Measurements from ENCODE around the gene CFAP210. TPM values are rescaled to one million over a fixed set of nuclear protein-coding genes. Genes with fewer than 3 reads are reported as not detected.

Gene CFAP210
- total RNA-seq, 1 experiment from 2014 or later = 0.20 TPM

DNA sequence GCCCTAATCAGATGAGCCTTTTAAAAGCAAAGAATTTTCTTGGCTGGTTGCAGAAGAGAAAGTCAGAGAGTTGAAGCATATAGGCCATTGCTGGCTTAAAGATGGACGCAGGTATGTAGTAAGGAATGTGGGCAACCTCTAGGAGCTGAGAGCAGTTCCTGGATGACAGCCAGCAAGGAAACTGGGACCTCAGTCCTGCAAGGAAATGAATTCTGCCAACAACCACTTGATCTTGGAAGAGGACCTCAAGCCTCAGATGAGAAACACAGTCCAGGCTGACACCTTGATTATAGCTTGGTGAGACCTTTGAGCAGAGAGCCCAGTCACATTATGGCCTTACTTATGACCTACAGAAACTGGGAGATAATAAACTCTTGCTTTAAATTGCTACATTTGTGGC lies 15.8 kb upstream of the CFAP210 start:
- Mint-ChIP-seq H3K4me3 (no peak overlapping the region), H3K27ac (no peak overlapping the region), H3K27me3 (ENCODE audit: low read depth) (no peaks in the 10 kb centered on the region), H3K9me3 (no peaks in the 10 kb centered on the region), H3K36me3 (no peaks in the 10 kb centered on the region), H3K4me1 (peaks cover 15% of the 10 kb centered on the region)
- CTCF ChIA-PET = interaction anchor here (0.9 kb wide), 1 partner anchor 9 kb away, joined by 6 read pairs; no protein-coding TSS in a partner anchor
- DNase-seq (ENCODE audit: low spot score) (no peak), ATAC-seq (no peak)
- POLR2A ChIA-PET = no interaction called here
- TF ChIP-seq RORB (CRISPR knock-in tag; IDR thresholded peaks at IDR 0.05) = no peak
- no peak for TF ChIP-seq ZNF317 (CRISPR knock-in tag; IDR thresholded peaks at IDR 0.05; ENCODE audit: borderline replicate concordance, low read depth)
- no peak for TF ChIP-seq SMAD4 (CRISPR knock-in tag; IDR thresholded peaks at IDR 0.05)
- no peak for TF ChIP-seq KAT7 (CRISPR knock-in tag; IDR thresholded peaks at IDR 0.05; ENCODE audit: borderline replicate concordance)
- no peak for TF ChIP-seq FOXP1 (CRISPR knock-in tag; IDR thresholded peaks at IDR 0.05; ENCODE audit: borderline replicate concordance)
- TF ChIP-seq ZNF671 (CRISPR knock-in tag; IDR thresholded peaks at IDR 0.05) = no peak
- TF ChIP-seq NFATC4 (CRISPR knock-in tag; IDR thresholded peaks at IDR 0.05) = no peak
- no peak for TF ChIP-seq TEAD1 (CRISPR knock-in tag; IDR thresholded peaks at IDR 0.05)
- no peak for TF ChIP-seq ZNF416 (CRISPR knock-in tag; IDR thresholded peaks at IDR 0.05)
- TF ChIP-seq, protein P1, sequence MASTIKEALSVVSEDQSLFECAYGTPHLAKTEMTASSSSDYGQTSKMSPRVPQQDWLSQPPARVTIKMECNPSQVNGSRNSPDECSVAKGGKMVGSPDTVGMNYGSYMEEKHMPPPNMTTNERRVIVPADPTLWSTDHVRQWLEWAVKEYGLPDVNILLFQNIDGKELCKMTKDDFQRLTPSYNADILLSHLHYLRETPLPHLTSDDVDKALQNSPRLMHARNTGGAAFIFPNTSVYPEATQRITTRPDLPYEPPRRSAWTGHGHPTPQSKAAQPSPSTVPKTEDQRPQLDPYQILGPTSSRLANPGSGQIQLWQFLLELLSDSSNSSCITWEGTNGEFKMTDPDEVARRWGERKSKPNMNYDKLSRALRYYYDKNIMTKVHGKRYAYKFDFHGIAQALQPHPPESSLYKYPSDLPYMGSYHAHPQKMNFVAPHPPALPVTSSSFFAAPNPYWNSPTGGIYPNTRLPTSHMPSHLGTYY (CRISPR knock-in tag; IDR thresholded peaks at IDR 0.05) = no peak
- TF ChIP-seq, protein P2, sequence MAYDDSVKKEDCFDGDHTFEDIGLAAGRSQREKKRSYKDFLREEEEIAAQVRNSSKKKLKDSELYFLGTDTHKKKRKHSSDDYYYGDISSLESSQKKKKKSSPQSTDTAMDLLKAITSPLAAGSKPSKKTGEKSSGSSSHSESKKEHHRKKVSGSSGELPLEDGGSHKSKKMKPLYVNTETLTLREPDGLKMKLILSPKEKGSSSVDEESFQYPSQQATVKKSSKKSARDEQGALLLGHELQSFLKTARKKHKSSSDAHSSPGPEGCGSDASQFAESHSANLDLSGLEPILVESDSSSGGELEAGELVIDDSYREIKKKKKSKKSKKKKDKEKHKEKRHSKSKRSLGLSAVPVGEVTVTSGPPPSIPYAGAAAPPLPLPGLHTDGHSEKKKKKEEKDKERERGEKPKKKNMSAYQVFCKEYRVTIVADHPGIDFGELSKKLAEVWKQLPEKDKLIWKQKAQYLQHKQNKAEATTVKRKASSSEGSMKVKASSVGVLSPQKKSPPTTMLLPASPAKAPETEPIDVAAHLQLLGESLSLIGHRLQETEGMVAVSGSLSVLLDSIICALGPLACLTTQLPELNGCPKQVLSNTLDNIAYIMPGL (CRISPR knock-in tag; IDR thresholded peaks at IDR 0.05) = no peak
- TF ChIP-seq, protein P3, sequence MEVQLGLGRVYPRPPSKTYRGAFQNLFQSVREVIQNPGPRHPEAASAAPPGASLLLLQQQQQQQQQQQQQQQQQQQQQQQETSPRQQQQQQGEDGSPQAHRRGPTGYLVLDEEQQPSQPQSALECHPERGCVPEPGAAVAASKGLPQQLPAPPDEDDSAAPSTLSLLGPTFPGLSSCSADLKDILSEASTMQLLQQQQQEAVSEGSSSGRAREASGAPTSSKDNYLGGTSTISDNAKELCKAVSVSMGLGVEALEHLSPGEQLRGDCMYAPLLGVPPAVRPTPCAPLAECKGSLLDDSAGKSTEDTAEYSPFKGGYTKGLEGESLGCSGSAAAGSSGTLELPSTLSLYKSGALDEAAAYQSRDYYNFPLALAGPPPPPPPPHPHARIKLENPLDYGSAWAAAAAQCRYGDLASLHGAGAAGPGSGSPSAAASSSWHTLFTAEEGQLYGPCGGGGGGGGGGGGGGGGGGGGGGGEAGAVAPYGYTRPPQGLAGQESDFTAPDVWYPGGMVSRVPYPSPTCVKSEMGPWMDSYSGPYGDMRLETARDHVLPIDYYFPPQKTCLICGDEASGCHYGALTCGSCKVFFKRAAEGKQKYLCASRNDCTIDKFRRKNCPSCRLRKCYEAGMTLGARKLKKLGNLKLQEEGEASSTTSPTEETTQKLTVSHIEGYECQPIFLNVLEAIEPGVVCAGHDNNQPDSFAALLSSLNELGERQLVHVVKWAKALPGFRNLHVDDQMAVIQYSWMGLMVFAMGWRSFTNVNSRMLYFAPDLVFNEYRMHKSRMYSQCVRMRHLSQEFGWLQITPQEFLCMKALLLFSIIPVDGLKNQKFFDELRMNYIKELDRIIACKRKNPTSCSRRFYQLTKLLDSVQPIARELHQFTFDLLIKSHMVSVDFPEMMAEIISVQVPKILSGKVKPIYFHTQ (CRISPR knock-in tag; IDR thresholded peaks at IDR 0.05) = no peak
- TF ChIP-seq, protein P4, sequence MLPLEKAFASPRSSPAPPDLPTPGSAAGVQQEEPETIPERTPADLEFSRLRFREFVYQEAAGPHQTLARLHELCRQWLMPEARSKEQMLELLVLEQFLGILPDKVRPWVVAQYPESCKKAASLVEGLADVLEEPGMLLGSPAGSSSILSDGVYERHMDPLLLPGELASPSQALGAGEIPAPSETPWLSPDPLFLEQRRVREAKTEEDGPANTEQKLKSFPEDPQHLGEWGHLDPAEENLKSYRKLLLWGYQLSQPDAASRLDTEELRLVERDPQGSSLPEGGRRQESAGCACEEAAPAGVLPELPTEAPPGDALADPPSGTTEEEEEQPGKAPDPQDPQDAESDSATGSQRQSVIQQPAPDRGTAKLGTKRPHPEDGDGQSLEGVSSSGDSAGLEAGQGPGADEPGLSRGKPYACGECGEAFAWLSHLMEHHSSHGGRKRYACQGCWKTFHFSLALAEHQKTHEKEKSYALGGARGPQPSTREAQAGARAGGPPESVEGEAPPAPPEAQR (CRISPR knock-in tag; IDR thresholded peaks at IDR 0.05) = no peak
- TF ChIP-seq, protein P5, sequence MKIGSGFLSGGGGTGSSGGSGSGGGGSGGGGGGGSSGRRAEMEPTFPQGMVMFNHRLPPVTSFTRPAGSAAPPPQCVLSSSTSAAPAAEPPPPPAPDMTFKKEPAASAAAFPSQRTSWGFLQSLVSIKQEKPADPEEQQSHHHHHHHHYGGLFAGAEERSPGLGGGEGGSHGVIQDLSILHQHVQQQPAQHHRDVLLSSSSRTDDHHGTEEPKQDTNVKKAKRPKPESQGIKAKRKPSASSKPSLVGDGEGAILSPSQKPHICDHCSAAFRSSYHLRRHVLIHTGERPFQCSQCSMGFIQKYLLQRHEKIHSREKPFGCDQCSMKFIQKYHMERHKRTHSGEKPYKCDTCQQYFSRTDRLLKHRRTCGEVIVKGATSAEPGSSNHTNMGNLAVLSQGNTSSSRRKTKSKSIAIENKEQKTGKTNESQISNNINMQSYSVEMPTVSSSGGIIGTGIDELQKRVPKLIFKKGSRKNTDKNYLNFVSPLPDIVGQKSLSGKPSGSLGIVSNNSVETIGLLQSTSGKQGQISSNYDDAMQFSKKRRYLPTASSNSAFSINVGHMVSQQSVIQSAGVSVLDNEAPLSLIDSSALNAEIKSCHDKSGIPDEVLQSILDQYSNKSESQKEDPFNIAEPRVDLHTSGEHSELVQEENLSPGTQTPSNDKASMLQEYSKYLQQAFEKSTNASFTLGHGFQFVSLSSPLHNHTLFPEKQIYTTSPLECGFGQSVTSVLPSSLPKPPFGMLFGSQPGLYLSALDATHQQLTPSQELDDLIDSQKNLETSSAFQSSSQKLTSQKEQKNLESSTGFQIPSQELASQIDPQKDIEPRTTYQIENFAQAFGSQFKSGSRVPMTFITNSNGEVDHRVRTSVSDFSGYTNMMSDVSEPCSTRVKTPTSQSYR (CRISPR knock-in tag; IDR thresholded peaks at IDR 0.05) = no peak
- no peak for TF ChIP-seq ZNF219 (CRISPR knock-in tag; IDR thresholded peaks at IDR 0.05; ENCODE audit: borderline replicate concordance)

DNA sequence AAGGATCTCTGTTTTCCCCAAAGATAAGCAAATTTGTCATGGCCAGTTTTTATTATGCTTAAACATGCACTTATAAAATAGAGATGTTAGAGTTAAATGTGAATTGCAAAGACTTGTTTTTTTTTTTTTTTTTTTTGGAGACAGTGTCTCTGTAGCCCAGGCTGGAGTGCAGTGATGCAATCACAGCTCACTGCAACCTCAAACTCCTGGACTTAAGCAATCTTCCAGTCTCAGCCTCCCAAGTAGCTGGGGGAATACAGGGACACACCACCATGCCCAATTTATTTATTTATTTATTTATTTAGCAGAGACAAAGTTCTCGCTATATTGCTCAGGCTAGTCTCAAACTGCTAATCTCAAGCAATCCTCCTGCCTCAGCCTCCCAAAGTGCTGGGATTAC lies 15.1 kb upstream of the CFAP210 start:
- Mint-ChIP-seq H3K27ac (no peak overlapping the region), H3K36me3 (no peaks in the 10 kb centered on the region), H3K4me1 (peaks cover 15% of the 10 kb centered on the region), H3K9me3 (no peaks in the 10 kb centered on the region), H3K4me3 (no peak overlapping the region), H3K27me3 (ENCODE audit: low read depth) (no peaks in the 10 kb centered on the region)
- CTCF ChIA-PET = interaction anchor here (0.9 kb wide), 1 partner anchor 10 kb away, joined by 6 read pairs; no protein-coding TSS in a partner anchor
- DNase-seq (ENCODE audit: low spot score) (no peak), ATAC-seq (no peak)
- POLR2A ChIA-PET = no interaction called here
- no peak for TF ChIP-seq ATF1 (CRISPR knock-in tag; IDR thresholded peaks at IDR 0.05)
- TF ChIP-seq ZNF317 (CRISPR knock-in tag; IDR thresholded peaks at IDR 0.05; ENCODE audit: borderline replicate concordance, low read depth) = no peak
- no peak for TF ChIP-seq FOXJ3 (CRISPR knock-in tag; IDR thresholded peaks at IDR 0.05; ENCODE audit: borderline replicate concordance)
- TF ChIP-seq, protein P6, sequence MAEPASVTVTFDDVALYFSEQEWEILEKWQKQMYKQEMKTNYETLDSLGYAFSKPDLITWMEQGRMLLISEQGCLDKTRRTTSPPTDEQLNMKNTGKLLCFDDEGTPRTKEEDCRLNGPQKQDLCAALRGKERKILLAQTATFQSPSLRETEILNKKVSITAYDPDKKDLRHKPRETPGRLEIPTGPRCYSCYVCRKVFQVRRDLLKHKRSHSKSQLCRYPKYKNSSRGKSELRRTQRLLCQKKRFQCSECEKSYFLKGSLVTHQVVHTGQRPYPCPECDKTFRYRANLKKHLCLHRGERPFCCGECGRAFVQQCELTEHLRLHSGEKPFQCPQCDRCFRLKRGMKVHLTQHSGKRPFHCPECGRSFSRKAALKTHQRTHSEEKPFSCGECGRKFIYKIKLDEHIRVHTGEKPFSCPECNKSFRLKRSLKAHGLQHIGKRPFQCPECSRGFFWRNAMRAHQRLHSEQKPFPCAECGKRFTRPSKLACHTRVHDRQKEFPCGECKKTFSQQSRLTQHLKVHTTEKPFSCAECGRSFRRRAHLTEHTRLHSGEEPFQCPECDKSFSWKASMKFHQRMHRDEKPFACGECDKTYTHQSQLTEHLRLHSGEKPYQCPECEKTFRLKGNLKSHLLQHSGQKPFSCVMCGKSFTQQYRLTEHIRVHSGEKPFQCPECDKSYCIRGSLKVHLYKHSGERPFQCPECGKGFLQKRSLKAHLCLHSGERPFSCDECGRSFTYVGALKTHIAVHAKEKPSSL (CRISPR knock-in tag; conservative IDR thresholded peaks at IDR 0.05) = no peak
- no peak for TF ChIP-seq ZNF416 (CRISPR knock-in tag; IDR thresholded peaks at IDR 0.05)
- TF ChIP-seq, protein P7, sequence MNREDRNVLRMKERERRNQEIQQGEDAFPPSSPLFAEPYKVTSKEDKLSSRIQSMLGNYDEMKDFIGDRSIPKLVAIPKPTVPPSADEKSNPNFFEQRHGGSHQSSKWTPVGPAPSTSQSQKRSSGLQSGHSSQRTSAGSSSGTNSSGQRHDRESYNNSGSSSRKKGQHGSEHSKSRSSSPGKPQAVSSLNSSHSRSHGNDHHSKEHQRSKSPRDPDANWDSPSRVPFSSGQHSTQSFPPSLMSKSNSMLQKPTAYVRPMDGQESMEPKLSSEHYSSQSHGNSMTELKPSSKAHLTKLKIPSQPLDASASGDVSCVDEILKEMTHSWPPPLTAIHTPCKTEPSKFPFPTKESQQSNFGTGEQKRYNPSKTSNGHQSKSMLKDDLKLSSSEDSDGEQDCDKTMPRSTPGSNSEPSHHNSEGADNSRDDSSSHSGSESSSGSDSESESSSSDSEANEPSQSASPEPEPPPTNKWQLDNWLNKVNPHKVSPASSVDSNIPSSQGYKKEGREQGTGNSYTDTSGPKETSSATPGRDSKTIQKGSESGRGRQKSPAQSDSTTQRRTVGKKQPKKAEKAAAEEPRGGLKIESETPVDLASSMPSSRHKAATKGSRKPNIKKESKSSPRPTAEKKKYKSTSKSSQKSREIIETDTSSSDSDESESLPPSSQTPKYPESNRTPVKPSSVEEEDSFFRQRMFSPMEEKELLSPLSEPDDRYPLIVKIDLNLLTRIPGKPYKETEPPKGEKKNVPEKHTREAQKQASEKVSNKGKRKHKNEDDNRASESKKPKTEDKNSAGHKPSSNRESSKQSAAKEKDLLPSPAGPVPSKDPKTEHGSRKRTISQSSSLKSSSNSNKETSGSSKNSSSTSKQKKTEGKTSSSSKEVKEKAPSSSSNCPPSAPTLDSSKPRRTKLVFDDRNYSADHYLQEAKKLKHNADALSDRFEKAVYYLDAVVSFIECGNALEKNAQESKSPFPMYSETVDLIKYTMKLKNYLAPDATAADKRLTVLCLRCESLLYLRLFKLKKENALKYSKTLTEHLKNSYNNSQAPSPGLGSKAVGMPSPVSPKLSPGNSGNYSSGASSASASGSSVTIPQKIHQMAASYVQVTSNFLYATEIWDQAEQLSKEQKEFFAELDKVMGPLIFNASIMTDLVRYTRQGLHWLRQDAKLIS (CRISPR knock-in tag; IDR thresholded peaks at IDR 0.05; ENCODE audit: borderline replicate concordance) = no peak
